PFSK-1 (cell line): ENCODE results near the gene CTIF.

Source experiments
- SIN3A ChIP-seq: IDR thresholded peaks from 2 replicates; pipeline ENCODE4 v1.6.1; 2012; ENCODE audit warnings: mild to moderate bottlenecking, low read length, moderate library complexity, borderline replicate concordance; ENCODE audit not compliant: insufficient read depth
- TAF1 ChIP-seq: IDR thresholded peaks from 2 replicates; pipeline ENCODE4 v1.6.1; 2012; ENCODE audit warnings: low read length, control low read depth, borderline replicate concordance; ENCODE audit not compliant: insufficient read depth
- TF ChIP-seq, protein P1 (sequence below), 2 experiments: IDR thresholded peaks; 2 replicates each; pipeline versions ENCODE4 v1.6.1 to v1.8.0; 2011 to 2012; ENCODE audit warnings: low read depth in 2 of 2, low read length in 2 of 2, control low read depth in 1 of 2, inconsistent platforms in 1 of 2, mild to moderate bottlenecking in 1 of 2, moderate library complexity in 1 of 2; ENCODE audit not compliant: insufficient read depth in 1 of 2

DNA sequence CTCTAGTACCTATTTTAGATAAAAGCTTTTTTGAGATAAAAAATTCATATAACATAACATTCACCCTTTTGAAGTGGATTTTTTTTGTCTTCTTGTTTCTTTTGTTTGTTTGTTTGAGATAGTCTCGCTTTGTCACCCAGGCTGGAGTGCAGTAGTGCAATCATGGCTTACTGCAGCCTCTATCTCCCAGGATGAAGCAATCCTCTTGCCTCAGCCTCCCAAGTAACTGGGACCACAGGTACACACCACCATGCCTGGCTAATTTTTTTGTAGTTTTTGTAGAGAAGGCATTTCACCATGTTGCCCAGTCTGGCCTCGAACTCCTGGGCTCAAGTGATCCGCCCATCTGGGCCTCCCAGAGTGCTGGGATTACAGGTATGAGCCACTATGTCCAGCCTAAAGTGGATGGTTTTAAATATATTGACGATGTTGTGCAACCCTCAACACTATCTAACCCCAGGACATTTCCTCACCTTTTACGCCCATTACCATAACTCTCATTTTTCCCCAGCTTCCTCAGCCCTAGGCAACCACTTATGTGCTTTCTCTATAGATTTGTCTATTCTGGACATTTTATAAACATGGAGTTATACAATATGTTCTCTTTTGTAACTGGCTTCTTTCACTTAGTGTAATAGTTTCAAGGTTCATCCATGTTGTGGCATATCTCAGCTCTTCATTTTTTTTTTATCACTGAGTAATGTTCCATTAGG is 38.8 kb downstream of the CTIF start:
- TF ChIP-seq TAF1 = no peak
- TF ChIP-seq SIN3A = no peak
- TF ChIP-seq, protein P1, sequence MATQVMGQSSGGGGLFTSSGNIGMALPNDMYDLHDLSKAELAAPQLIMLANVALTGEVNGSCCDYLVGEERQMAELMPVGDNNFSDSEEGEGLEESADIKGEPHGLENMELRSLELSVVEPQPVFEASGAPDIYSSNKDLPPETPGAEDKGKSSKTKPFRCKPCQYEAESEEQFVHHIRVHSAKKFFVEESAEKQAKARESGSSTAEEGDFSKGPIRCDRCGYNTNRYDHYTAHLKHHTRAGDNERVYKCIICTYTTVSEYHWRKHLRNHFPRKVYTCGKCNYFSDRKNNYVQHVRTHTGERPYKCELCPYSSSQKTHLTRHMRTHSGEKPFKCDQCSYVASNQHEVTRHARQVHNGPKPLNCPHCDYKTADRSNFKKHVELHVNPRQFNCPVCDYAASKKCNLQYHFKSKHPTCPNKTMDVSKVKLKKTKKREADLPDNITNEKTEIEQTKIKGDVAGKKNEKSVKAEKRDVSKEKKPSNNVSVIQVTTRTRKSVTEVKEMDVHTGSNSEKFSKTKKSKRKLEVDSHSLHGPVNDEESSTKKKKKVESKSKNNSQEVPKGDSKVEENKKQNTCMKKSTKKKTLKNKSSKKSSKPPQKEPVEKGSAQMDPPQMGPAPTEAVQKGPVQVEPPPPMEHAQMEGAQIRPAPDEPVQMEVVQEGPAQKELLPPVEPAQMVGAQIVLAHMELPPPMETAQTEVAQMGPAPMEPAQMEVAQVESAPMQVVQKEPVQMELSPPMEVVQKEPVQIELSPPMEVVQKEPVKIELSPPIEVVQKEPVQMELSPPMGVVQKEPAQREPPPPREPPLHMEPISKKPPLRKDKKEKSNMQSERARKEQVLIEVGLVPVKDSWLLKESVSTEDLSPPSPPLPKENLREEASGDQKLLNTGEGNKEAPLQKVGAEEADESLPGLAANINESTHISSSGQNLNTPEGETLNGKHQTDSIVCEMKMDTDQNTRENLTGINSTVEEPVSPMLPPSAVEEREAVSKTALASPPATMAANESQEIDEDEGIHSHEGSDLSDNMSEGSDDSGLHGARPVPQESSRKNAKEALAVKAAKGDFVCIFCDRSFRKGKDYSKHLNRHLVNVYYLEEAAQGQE (IDR thresholded peaks at IDR 0.05; ENCODE audit: insufficient read depth in 1 of 2, low read depth in 2 of 2, low read length in 2 of 2) = no peak
